Tibial nerve (tissue), 4 donors: ENCODE results near the gene ZNHIT1. TPM values are rescaled to one million over a fixed set of nuclear protein-coding genes. Genes with fewer than 3 reads are reported as not detected.

Source experiments
- DNase-seq, 2 donors: peaks; one replicate each; pipeline ENCODE4 v3.0.0-alpha.2; 2019; ENCODE audit warnings: low spot score in 2 of 2
- H3K27ac ChIP-seq, 4 donors: fragments of 200-600 bp; sonication (generic) in 3 of 4; one replicate each; pipeline ENCODE4 v1.5.1; 2017 to 2019; ENCODE audit warnings: mild to moderate bottlenecking in 1 of 4
- H3K27me3 ChIP-seq, 2 donors: fragments of 200-600 bp; sonication (generic) in 1 of 2; one replicate each; pipeline versions ENCODE4 v1.5.1 to v1.6.0; 2017 to 2019
- H3K36me3 ChIP-seq, 3 donors: fragments of 200-600 bp; sonication (generic); one replicate each; pipeline ENCODE4 v1.5.1; 2018 to 2019
- H3K4me1 ChIP-seq, 4 donors: fragments of 200-600 bp; sonication (generic) in 3 of 4; one replicate each; pipeline ENCODE4 v1.5.1; 2017 to 2019
- H3K4me3 ChIP-seq, 4 donors: fragments of 200-600 bp; sonication (generic) in 3 of 4; one replicate each; pipeline ENCODE4 v1.5.1; 2017 to 2019; ENCODE audit warnings: mild to moderate bottlenecking in 1 of 4, moderate library complexity in 1 of 4
- H3K9me3 ChIP-seq, 4 donors: fragments of 200-600 bp; sonication (generic) in 3 of 4; one replicate each; pipeline ENCODE4 v1.5.1; 2017 to 2019
- EP300 ChIP-seq, 2 donors: sonication (generic); formaldehyde crosslinking; IDR thresholded peaks; one replicate each; pipeline ENCODE4 v1.6.1; 2017; ENCODE audit warnings: antibody characterized with exemption in 2 of 2, mild to moderate bottlenecking in 1 of 2
- POLR2A ChIP-seq, 2 donors: fragments of 450-650 bp; IDR thresholded peaks; one replicate each; pipeline ENCODE4 v1.6.1; 2017; ENCODE audit warnings: antibody characterized with exemption in 2 of 2, mild to moderate bottlenecking in 2 of 2, moderate library complexity in 2 of 2
- WGBS, 2 donors: methylation state at CpG; one replicate each; pipeline ENCODE4 v1.1.5; 2018; 5-methylcytosine and 5-hydroxymethylcytosine counted together
- total RNA-seq, 4 donors: library from RNA; depleted of rRNA; stranded (reverse); fragments of >200 nt; gene quantifications; one replicate each; pipeline ENCODE4 v1.1.0, GENCODE V29; 2016
- TF ChIP-seq, protein P1 (sequence below), 5 experiments: fragments of 200-600 bp in 3 of 5; fragments of 450-650 bp in 2 of 5; sonication (generic) in 3 of 5; IDR thresholded peaks; one replicate each; pipeline ENCODE4 v1.5.1; 2016 to 2019; ENCODE audit warnings: antibody characterized with exemption in 5 of 5, mild to moderate bottlenecking in 3 of 5, moderate library complexity in 2 of 5

Gene ZNHIT1
- total RNA-seq, 4 donors from 2014 or later: 90.5 to 113 (median 99.3) TPM

DNA sequence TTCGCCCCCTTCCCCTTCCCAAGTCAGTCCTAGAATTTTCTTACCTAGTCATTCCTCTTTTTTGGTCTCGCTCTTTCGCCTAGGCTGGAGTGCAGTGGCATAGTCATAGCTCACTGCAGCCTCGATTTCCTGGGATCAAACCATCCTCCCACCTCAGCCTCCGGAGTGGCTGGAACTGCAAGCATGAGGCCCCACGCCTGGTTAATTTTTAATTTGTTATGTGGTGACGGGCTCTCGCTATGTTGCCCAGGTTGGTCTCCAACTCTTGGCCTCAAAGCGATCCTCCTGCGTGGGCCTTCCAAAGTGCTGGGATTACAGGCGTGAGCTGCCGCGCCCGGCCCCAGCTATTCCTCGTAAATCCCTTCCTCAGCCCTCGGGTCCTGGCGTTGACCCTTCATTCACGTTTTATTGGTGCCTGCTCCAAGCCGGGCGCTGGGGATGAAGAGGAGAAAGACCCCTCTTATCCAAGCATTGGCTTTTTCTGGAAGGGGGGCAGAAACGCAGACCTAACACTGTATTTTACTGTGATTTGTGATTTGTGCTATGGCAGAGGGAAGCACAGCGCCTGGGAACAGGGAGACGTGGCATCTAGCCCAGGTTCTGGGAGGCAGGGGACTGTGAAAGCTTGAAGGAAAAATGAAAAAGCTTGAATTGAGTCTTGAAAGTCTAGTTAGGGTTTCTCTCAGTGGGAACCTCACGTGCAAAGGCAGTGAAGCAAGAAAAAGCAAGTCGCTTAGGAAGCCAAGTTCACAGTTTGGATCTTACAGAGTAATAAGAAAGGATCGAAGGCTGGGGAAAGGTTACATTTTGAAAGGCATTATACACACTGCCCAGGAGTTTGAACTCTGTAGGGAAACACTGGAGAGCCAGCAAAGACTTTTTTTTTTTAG lies 516 bp downstream of the ZNHIT1 start:
- TF ChIP-seq, protein P1, sequence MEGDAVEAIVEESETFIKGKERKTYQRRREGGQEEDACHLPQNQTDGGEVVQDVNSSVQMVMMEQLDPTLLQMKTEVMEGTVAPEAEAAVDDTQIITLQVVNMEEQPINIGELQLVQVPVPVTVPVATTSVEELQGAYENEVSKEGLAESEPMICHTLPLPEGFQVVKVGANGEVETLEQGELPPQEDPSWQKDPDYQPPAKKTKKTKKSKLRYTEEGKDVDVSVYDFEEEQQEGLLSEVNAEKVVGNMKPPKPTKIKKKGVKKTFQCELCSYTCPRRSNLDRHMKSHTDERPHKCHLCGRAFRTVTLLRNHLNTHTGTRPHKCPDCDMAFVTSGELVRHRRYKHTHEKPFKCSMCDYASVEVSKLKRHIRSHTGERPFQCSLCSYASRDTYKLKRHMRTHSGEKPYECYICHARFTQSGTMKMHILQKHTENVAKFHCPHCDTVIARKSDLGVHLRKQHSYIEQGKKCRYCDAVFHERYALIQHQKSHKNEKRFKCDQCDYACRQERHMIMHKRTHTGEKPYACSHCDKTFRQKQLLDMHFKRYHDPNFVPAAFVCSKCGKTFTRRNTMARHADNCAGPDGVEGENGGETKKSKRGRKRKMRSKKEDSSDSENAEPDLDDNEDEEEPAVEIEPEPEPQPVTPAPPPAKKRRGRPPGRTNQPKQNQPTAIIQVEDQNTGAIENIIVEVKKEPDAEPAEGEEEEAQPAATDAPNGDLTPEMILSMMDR (IDR thresholded peaks at IDR 0.05): no peak
- TF ChIP-seq EP300 (IDR thresholded peaks at IDR 0.05): no peak
- no peak for TF ChIP-seq POLR2A (IDR thresholded peaks at IDR 0.05)
- peak overlapping the region; percentile 86 to 95 (median 90) for H3K27ac ChIP-seq
- peaks cover 0 to 56% (median 27%) of the 10 kb centered on the region in 4 donors for H3K4me1 ChIP-seq

DNA sequence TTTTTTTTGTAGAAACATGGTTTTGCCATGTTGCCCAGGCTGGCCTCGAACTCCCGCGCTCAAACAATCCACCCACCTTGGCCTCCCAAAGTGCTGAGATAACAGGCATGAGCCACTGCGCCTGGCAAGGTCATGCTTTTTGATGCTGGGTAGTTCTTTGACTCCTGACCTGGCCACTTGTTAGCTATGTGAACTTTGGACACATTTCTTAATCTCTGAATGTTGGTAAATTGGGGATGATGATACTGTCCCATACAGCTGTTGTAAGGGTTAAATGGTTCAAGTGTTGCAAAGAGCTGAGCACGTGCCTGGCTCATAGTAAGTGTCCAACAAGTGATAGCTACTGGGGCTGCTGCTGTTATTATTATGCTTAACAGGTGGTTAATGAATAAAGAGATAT lies 2.3 kb downstream of the ZNHIT1 start:
- TF ChIP-seq EP300 (IDR thresholded peaks at IDR 0.05) (no peak), POLR2A (IDR thresholded peaks at IDR 0.05) (no peak)
- TF ChIP-seq, protein P1 (IDR thresholded peaks at IDR 0.05): no peak

More for the DNA sequence above, 516 bp downstream of the ZNHIT1 start:
- DNase-seq: no peak
- no peaks in the 10 kb centered on the region for H3K9me3 ChIP-seq
- no peaks in the 10 kb centered on the region for H3K27me3 ChIP-seq
- WGBS, 2 donors: 7% methylated on average over 26 of the region's 26 CpGs
- H3K4me3 ChIP-seq: peak overlapping the region; percentile 73 to 94 (median 78)
- peaks cover 0 to 51% (median 0%) of the 10 kb centered on the region in 3 donors for H3K36me3 ChIP-seq

DNA sequence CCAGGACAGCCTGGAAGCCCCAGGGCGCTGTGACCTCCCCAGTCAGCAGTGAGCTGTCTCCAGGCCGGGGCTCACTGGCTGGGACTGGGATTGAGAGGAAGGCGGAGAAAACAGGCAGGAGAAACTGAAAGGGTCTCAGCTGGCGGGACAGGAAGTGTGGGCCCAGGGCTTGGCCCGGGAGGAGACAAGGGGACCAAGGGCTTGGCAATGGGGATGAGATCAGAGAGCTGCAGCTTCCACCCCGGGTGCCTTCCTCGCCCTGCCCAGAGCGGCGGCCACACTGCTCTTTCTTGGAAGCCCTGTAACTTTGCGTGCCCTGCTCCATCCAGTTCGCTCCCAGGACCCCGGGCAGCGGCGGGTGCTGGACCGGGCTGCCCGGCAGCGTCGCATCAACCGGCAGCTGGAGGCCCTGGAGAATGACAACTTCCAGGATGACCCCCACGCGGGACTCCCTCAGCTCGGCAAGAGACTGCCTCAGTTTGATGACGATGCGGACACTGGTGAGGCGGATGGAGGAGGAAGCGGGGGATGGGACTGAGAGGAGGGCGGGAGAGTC lies 4.4 kb downstream of the ZNHIT1 start:
- DNase-seq: no peak
- H3K9me3 ChIP-seq: no peaks in the 10 kb centered on the region
- H3K4me1 ChIP-seq: peaks cover 0 to 35% (median 16%) of the 10 kb centered on the region in 4 donors
- H3K27ac ChIP-seq: no peak overlapping the region
- peaks cover 0 to 63% (median 11%) of the 10 kb centered on the region in 3 donors for H3K36me3 ChIP-seq
- TF ChIP-seq EP300 (IDR thresholded peaks at IDR 0.05) (no peak), POLR2A (IDR thresholded peaks at IDR 0.05) (no peak)
- TF ChIP-seq, protein P1 (IDR thresholded peaks at IDR 0.05): no peak
- no peaks in the 10 kb centered on the region for H3K27me3 ChIP-seq
- no peak overlapping the region for H3K4me3 ChIP-seq
- WGBS, 2 donors: 86 to 87% methylated on average over 27 of the region's 27 CpGs

More for the DNA sequence above, 2.3 kb downstream of the ZNHIT1 start:
- H3K4me3 ChIP-seq: no peak overlapping the region
- peaks cover 0 to 51% (median 11%) of the 10 kb centered on the region in 3 donors for H3K36me3 ChIP-seq
- no peaks in the 10 kb centered on the region for H3K9me3 ChIP-seq
- 87 to 88% methylated on average over 5 of the region's 5 CpGs for WGBS, 2 donors
- DNase-seq: no peak
- H3K27ac ChIP-seq: no peak overlapping the region
- H3K27me3 ChIP-seq: no peaks in the 10 kb centered on the region
- H3K4me1 ChIP-seq: peaks cover 0 to 49% (median 26%) of the 10 kb centered on the region in 4 donors

DNA sequence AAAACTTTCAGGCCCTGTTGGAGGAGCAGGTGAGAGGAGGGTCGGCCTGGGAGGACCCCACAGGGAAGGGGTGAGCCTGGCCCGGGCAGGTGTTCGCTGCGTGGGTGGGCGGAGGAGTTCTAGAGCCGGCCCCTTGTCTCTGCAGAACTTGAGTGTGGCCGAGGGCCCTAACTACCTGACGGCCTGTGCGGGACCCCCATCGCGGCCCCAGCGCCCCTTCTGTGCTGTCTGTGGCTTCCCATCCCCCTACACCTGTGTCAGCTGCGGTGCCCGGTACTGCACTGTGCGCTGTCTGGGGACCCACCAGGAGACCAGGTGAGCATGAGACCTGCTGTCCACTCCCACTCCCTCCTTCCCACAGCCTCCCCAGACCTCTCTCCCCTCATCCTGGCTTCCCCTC lies 5.6 kb downstream of the ZNHIT1 start:
- Histone ChIP-seq H3K36me3 (peaks cover 0 to 72% (median 15%) of the 10 kb centered on the region in 3 donors), H3K4me1 (peaks cover 0 to 33% (median 14%) of the 10 kb centered on the region in 4 donors), H3K27me3 (no peaks in the 10 kb centered on the region), H3K27ac (no peak overlapping the region), H3K9me3 (no peaks in the 10 kb centered on the region), H3K4me3 (no peak overlapping the region)
- TF ChIP-seq EP300 (IDR thresholded peaks at IDR 0.05): no peak
- no peak for TF ChIP-seq POLR2A (IDR thresholded peaks at IDR 0.05)
- TF ChIP-seq, protein P1 (IDR thresholded peaks at IDR 0.05): no peak
- DNase-seq: no peak
- 86 to 92% methylated on average over 13 to 15 of the region's 15 CpGs for WGBS, 2 donors

DNA sequence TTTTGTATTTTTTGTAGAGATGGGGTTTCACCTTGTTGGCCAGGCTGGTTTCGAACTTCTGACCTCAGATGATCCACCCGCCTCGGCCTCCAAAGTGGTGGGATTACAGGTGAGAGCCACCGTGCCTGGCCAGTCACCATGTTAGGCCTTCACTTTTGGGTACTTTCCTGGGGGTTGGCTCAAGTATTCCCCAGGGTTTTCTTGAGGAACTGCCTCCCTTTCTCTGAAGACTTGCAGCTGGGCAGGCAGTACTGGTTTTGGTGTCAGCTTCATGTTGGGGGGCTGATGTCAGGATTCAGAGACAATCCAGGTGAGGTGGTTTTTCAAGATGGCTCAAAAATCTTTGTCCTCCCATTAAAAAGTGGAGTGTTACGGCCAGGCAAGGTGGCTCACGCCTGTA lies 7.7 kb downstream of the ZNHIT1 start:
- no peak overlapping the region for H3K27ac ChIP-seq
- TF ChIP-seq EP300 (IDR thresholded peaks at IDR 0.05) (no peak), POLR2A (IDR thresholded peaks at IDR 0.05) (no peak)
- TF ChIP-seq, protein P1 (IDR thresholded peaks at IDR 0.05): no peak
- no peaks in the 10 kb centered on the region for H3K9me3 ChIP-seq
- no peak overlapping the region for H3K4me3 ChIP-seq
- H3K27me3 ChIP-seq: no peaks in the 10 kb centered on the region
- H3K36me3 ChIP-seq: peaks cover 0 to 93% (median 15%) of the 10 kb centered on the region in 3 donors
- DNase-seq: no peak
- 99 to 100% methylated on average over 6 of the region's 6 CpGs for WGBS, 2 donors
- peaks cover 0 to 12% (median 0%) of the 10 kb centered on the region in 4 donors for H3K4me1 ChIP-seq
